Neural cell (in vitro differentiated cells): ENCODE measurements around the gene DCX.

Source experiments
- EP300 ChIP-seq: fragments of 450-650 bp; conservative IDR thresholded peaks from 2 replicates; pipeline ENCODE4 v1.6.1; 2014; ENCODE audit warnings: antibody characterized with exemption, mild to moderate bottlenecking, moderate library complexity; ENCODE audit not compliant: poor library complexity, severe bottlenecking
- EZH2 ChIP-seq: fragments of 200-600, 300-800 bp; shearing (Covaris generic), sonication (generic); IDR thresholded peaks from 2 replicates; pipeline ENCODE4 v1.6.1; 2014; ENCODE audit warnings: antibody characterized with exemption, low read length, borderline replicate concordance, mild to moderate bottlenecking; ENCODE audit not compliant: insufficient read depth, poor library complexity, severe bottlenecking
- MXI1 ChIP-seq: fragments of 450-650 bp; conservative IDR thresholded peaks from 2 replicates; pipeline ENCODE4 v1.6.1; 2014; ENCODE audit warnings: antibody characterized with exemption, mild to moderate bottlenecking; ENCODE audit not compliant: poor library complexity, severe bottlenecking
- POLR2AphosphoS5 ChIP-seq: IDR thresholded peaks from 2 replicates; pipeline ENCODE4 v1.6.1; 2012
- RAD21 ChIP-seq: fragments of 450-650 bp; conservative IDR thresholded peaks from 2 replicates; pipeline ENCODE4 v1.6.1; 2014; ENCODE audit warnings: antibody characterized with exemption, mild to moderate bottlenecking, moderate library complexity
- REST ChIP-seq: IDR thresholded peaks from 2 replicates; pipeline ENCODE4 v1.6.1; 2012; ENCODE audit warnings: borderline replicate concordance
- SMC3 ChIP-seq: fragments of 450-650 bp; conservative IDR thresholded peaks from 2 replicates; pipeline ENCODE4 v1.6.1; 2014; ENCODE audit warnings: antibody characterized with exemption, mild to moderate bottlenecking, moderate library complexity; ENCODE audit not compliant: poor library complexity
- TAF1 ChIP-seq: IDR thresholded peaks from 2 replicates; pipeline ENCODE4 v1.6.1; 2012; ENCODE audit warnings: low read depth
- TF ChIP-seq, protein P1 (sequence below): fragments of 450-650 bp; IDR thresholded peaks from 2 replicates; pipeline ENCODE4 v1.5.1; 2014; ENCODE audit warnings: antibody characterized with exemption, mild to moderate bottlenecking, moderate library complexity; ENCODE audit not compliant: poor library complexity, severe bottlenecking

DNA sequence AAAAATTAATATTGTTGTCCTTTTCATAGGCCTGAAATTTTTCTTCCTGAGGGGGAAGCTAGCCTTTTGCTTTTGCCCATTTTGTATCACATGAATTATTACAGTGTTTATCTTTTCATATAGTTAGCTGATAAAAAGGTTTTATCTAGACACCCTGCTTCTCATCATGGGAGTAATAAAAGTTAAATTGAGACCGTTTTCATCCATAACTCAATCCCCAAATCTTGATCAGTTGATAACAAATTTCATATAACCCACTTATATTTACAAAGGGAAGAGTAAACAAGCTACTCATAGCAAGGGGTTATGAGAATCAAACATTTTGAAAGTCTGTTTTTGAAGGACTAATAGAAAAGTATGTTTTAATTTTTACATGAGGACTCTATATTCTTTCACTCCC is 23.5 kb upstream of the DCX start:
- TF ChIP-seq, protein P1, sequence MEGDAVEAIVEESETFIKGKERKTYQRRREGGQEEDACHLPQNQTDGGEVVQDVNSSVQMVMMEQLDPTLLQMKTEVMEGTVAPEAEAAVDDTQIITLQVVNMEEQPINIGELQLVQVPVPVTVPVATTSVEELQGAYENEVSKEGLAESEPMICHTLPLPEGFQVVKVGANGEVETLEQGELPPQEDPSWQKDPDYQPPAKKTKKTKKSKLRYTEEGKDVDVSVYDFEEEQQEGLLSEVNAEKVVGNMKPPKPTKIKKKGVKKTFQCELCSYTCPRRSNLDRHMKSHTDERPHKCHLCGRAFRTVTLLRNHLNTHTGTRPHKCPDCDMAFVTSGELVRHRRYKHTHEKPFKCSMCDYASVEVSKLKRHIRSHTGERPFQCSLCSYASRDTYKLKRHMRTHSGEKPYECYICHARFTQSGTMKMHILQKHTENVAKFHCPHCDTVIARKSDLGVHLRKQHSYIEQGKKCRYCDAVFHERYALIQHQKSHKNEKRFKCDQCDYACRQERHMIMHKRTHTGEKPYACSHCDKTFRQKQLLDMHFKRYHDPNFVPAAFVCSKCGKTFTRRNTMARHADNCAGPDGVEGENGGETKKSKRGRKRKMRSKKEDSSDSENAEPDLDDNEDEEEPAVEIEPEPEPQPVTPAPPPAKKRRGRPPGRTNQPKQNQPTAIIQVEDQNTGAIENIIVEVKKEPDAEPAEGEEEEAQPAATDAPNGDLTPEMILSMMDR: no peak
- TF ChIP-seq REST (no peak), POLR2AphosphoS5 (no peak), EP300 (no peak), EZH2 (no peak), MXI1 (no peak), SMC3 (no peak), RAD21 (no peak), TAF1 (no peak)
